Loucy (cell line): ENCODE data around the gene ITGB5.

ENCODE experiments used
- H2AFZ ChIP-seq: fragments of 200-600 bp; sonication (generic); 2 replicates; pipeline ENCODE4 v1.6.0; 2016; ENCODE audit warnings: antibody characterized with exemption, mild to moderate bottlenecking, low read length, moderate library complexity
- H3F3A ChIP-seq: fragments of 200-600 bp; 2 replicates; pipeline ENCODE4 v1.6.0; 2016; ENCODE audit warnings: antibody characterized with exemption, low read depth, mild to moderate bottlenecking
- H3K27me3 ChIP-seq: fragments of 200-600 bp; sonication (generic); 2 replicates; pipeline ENCODE4 v1.6.1; 2014; ENCODE audit warnings: low read length, mild to moderate bottlenecking; ENCODE audit not compliant: insufficient read depth, poor library complexity, severe bottlenecking
- H3K36me3 ChIP-seq: fragments of 200-600 bp; sonication (generic); 2 replicates; pipeline ENCODE4 v1.6.1; 2016; ENCODE audit warnings: low read length; ENCODE audit not compliant: insufficient read depth
- H3K4me1 ChIP-seq: fragments of 200-600 bp; sonication (generic); 2 replicates; pipeline ENCODE4 v1.5.1; 2014; ENCODE audit warnings: low read length, mild to moderate bottlenecking; ENCODE audit not compliant: insufficient read depth, poor library complexity, severe bottlenecking
- H3K4me2 ChIP-seq: fragments of 200-600 bp; sonication (generic); 2 replicates; pipeline ENCODE4 v1.6.0; 2014; ENCODE audit warnings: antibody characterized with exemption, low read length, low read depth, mild to moderate bottlenecking; ENCODE audit not compliant: poor library complexity, severe bottlenecking
- H3K4me3 ChIP-seq: fragments of 200-600 bp; sonication (generic); 2 replicates; pipeline ENCODE4 v1.5.1; 2014; ENCODE audit warnings: low read length, mild to moderate bottlenecking, mixed read lengths; ENCODE audit not compliant: poor library complexity, severe bottlenecking
- H3K79me2 ChIP-seq: fragments of 200-600 bp; sonication (generic); 2 replicates; pipeline ENCODE4 v1.6.1; 2014; ENCODE audit warnings: low read length; ENCODE audit not compliant: insufficient read depth
- H3K9ac ChIP-seq: fragments of 200-600 bp; sonication (generic); 2 replicates; pipeline ENCODE4 v1.6.0; 2014; ENCODE audit warnings: mild to moderate bottlenecking, low read depth, low read length, moderate library complexity; ENCODE audit not compliant: poor library complexity, severe bottlenecking
- H3K9me2 ChIP-seq: fragments of 200-600 bp; sonication (generic); replicated peaks from 2 replicates; pipeline ENCODE4 v1.6.1; 2016; ENCODE audit warnings: low read depth, low read length, mixed read lengths
- H3K9me3 ChIP-seq: fragments of 200-600 bp; sonication (generic); 2 replicates; pipeline ENCODE4 v1.6.1; 2014; ENCODE audit warnings: mild to moderate bottlenecking, antibody characterized with exemption, low read length, low read depth; ENCODE audit not compliant: insufficient read depth
- H4K20me1 ChIP-seq: fragments of 200-600 bp; sonication (generic); 2 replicates; pipeline ENCODE4 v1.6.0; 2014; ENCODE audit warnings: antibody characterized with exemption, low read length, mild to moderate bottlenecking; ENCODE audit not compliant: insufficient read depth, poor library complexity, severe bottlenecking
- CTCF ChIP-seq: fragments of 200-600 bp; sonication (generic); conservative IDR thresholded peaks from 2 replicates; pipeline ENCODE4 v1.5.1; 2014; ENCODE audit warnings: mild to moderate bottlenecking, antibody characterized with exemption, low read length
- EZH2phosphoT487 ChIP-seq: fragments of 200-600 bp; IDR thresholded peaks from 2 replicates; pipeline ENCODE4 v1.6.1; 2018; ENCODE audit warnings: antibody characterized with exemption, mild to moderate bottlenecking, moderate library complexity, borderline replicate concordance

Gene ITGB5

GRCh38 chr3:124873226-124873625 lies 13.9 kb downstream of the ITGB5 start:
- Histone ChIP-seq H4K20me1 (no peaks in the 10 kb centered on the region), H3K27me3 (no peaks in the 10 kb centered on the region), H3K4me1 (no peaks in the 10 kb centered on the region), H2AFZ (no peak overlapping the region), H3K9me2 (no peaks in the 10 kb centered on the region), H3K36me3 (no peaks in the 10 kb centered on the region), H3K4me2 (no peak overlapping the region), H3K9ac (no peak overlapping the region), H3F3A (no peaks in the 10 kb centered on the region), H3K9me3 (no peaks in the 10 kb centered on the region), H3K79me2 (no peaks in the 10 kb centered on the region), H3K4me3 (no peak overlapping the region)
- TF ChIP-seq EZH2phosphoT487 = no peak
- no peak for TF ChIP-seq CTCF

- no peaks in the 10 kb centered on the region for H3K4me1 ChIP-seq
- H3K4me2 ChIP-seq = no peak overlapping the region
- no peak overlapping the region for H2AFZ ChIP-seq
- H3K9ac ChIP-seq = no peak overlapping the region
- no peaks in the 10 kb centered on the region for H3F3A ChIP-seq
- TF ChIP-seq CTCF (no peak), EZH2phosphoT487 (no peak)
- H3K9me3 ChIP-seq = no peaks in the 10 kb centered on the region
- H4K20me1 ChIP-seq = no peaks in the 10 kb centered on the region
- no peak overlapping the region for H3K4me3 ChIP-seq
- H3K36me3 ChIP-seq = no peaks in the 10 kb centered on the region
- no peaks in the 10 kb centered on the region for H3K27me3 ChIP-seq
- H3K79me2 ChIP-seq = no peaks in the 10 kb centered on the region
- no peaks in the 10 kb centered on the region for H3K9me2 ChIP-seq
These were observed 19.7 kb downstream of the ITGB5 start for GRCh38 chr3:124867511-124867910.

- Histone ChIP-seq H3K9me2 (no peaks in the 10 kb centered on the region), H3K9me3 (no peaks in the 10 kb centered on the region), H3K4me2 (no peak overlapping the region), H3K36me3 (no peaks in the 10 kb centered on the region), H3F3A (no peaks in the 10 kb centered on the region), H3K79me2 (no peaks in the 10 kb centered on the region), H3K4me1 (no peaks in the 10 kb centered on the region), H3K9ac (no peak overlapping the region), H3K27me3 (no peaks in the 10 kb centered on the region), H4K20me1 (no peaks in the 10 kb centered on the region), H2AFZ (no peak overlapping the region), H3K4me3 (no peak overlapping the region)
- no peak for TF ChIP-seq CTCF
- TF ChIP-seq EZH2phosphoT487 = no peak
These were observed 25.2 kb downstream of the ITGB5 start for GRCh38 chr3:124862006-124862405.
